Activated naive CD4-positive, alpha-beta T cell treated with anti-CD3 and anti-CD28 coated beads, Interleukin-2, amount 50 U/mL, for 16 hours (primary cell): ENCODE data around the gene ANKDD1A.

Experiments used
- DNase-seq: peaks from one replicate; pipeline ENCODE4 v3.0.0-alpha.2; 2020

Gene ANKDD1A

DNA sequence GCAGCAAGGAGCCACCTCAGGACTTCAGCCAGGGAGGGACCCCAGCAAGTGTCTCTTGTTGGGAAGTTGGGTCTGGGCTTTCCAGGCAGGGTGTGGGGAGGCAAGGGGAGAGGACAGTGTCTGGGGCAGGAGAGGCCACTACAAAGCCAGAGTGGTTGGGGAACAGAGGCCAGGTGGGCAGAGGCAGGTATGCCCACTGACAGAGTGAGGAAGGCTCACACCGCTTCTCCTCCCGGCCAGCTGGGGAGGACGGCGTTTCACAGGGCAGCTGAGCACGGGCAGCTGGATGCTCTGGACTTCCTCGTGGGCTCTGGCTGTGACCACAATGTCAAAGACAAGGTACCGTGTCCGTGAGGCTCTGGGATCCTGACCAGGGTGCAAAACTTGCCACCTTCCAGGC is 15.0 kb downstream of the ANKDD1A start:
- DNase-seq, result no peak

DNA sequence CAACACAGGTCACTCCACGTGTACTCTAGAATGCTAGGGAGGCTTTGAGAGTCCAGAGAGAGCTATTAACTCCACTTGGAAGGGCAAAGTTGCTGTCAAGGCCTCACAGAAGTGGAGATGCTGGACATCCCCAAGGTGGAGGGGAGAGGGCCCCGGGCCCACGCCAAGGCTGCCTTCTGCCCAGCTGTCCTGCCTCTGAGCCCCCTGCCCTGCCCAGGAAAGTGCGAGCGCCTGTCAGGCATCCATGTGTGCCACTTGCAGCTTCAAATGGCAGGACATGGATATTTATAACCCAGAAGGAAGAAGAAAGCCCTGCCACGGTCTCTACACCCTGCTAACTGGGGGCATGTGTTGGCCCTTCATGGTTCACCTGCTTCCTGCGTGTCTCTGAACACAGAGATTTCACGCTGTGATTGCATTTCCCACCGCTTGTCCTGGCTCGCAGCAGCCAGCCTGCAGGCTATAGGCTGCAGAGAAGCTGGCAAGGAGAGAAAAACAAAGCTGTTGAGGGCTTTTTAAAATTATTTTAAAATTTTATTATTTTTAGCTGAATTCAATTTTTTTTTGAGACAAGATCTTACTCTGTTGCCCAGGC is 17.0 kb downstream of the ANKDD1A start:
- DNase-seq, result no peak

GRCh38 chr15:64930019-64930652 is 18.4 kb downstream of the ANKDD1A start:
- DNase-seq, result no peak

DNA sequence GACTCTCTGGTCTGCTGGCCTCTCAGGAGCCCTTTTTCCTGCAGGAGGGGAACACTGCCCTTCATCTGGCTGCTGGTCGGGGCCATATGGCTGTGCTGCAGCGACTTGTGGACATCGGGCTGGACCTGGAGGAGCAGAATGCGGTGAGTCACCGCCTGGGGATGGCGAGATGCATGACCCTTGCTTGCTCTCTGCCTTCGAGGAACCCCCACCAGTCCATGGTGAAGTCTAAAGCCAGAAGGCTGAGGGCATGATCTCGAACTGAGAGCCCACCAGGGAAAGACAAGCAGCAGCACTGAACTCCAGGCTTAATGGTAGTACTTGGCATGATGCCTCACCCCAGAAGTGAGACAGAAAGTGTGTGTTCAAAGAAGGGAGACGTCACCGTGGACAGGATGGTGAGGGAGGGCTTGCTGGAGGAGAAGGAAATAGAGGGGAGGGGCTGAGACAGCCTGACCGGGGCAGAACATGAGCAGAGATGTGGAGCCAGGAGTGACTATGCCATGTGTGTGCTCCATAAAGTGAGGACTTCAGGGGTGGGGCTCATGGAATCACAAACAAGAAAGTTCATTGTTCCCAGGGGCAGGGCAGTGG is 19.2 kb downstream of the ANKDD1A start:
- DNase-seq, result no peak

GRCh38 chr15:64931381-64931780 is 19.7 kb downstream of the ANKDD1A start:
- no peak for DNase-seq

DNA sequence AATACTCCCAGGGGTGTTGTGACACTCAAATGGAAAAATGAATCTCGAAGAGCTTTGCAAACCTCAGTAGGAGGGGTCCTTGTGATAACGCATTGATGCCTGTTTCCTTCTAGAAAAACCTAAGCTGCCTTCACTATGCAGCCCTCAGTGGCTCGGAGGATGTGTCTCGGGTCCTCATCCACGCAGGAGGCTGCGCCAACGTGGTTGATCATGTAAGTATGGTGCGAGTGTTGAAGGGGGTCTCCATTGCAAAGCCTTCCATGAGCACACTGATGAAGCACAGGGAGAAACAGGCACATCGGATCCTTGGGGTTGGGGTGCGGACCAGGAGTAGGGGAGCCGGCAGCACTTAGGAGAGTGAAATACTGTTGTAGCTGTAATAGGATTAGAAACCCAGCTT is 22.3 kb downstream of the ANKDD1A start:
- no peak for DNase-seq

DNA sequence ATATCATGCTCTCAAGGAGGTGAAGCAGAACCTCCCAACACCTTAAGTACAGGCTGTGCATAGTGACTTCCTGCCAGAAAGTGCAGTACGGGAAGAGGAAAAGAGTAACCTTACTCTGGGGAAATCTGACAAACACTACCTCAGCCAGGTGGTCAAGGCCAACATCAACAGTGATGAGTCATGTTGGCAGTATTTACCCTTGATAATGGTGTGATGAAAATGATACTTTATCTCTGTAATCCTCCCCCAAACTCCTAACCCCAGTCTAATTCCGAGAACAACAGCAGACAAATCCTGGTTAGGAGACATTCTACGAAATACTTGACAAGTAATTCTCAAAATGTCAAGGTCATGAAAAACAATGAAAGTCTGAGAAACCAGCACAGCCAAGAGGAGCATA is 26.5 kb downstream of the ANKDD1A start:
- no peak for DNase-seq

- DNase-seq, result no peak
These were observed 30.7 kb downstream of the ANKDD1A start for GRCh38 chr15:64942356-64942755.

DNA sequence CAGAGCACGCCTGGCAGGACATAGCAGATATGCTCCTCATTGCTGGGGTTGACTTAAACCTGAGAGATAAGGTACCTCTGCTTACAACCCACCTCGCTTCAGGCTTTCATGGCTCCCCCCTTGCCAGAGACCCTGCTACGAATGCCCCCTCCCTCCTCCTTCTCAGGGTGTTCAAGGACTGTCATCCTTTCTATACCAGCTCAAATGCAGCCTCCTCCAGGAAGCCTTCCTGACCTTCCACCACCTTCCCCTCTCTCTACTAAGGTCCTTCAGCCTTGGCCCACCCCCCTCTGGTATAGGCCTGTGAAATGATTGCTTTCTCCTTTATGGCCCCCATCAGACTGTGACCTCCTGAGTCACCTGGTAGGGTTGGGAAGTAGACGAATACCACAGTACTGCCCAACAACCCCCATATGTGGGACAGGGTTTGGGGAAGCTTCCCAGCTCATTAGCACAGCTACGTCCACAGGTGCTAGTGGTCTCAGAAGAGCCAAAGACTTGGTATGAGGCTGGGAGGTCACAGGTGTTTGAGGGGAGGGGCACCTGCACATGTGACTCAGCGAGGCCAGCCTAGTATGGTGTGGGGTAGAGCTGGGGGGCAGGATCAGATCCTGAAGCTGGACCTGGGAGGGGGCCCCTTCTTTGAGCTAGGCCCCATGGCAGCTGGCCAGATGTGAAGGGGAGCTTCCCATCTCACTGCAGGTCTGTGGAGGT is 32.0 kb downstream of the ANKDD1A start:
- DNase-seq, result no peak

- no peak for DNase-seq
These were observed 33.3 kb downstream of the ANKDD1A start for GRCh38 chr15:64944961-64945360.

- DNase-seq, result no peak
These were observed 35.5 kb downstream of the ANKDD1A start for GRCh38 chr15:64947211-64947610.

DNA sequence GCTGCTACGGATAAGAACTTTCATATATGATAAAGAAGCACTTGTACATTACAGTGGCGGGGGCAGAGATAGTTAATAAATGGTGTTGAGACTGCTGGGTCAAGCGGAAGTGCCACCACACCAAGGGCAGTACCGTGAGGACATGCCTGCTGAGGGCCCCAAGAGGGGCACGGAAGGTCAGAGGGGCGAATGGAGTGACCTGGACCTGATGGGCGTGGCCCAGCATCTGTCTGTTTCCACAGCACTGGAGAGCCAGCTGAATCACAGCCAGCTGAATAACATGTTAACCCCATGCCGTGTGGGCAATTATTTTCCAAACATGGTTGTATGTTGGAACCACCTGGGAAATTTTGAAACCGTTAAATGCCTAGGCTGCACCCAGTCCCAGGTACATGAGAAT is 37.2 kb downstream of the ANKDD1A start:
- DNase-seq, result no peak

- no peak for DNase-seq
These were observed 37.9 kb downstream of the ANKDD1A start for GRCh38 chr15:64949383-64950186.

GRCh38 chr15:64950888-64951287 is 39.2 kb downstream of the ANKDD1A start:
- DNase-seq, result no peak

- no peak for DNase-seq
These were observed 40.2 kb downstream of the ANKDD1A start for GRCh38 chr15:64951777-64952418.

GRCh38 chr15:64954395-64954794 is 42.7 kb downstream of the ANKDD1A start:
- no peak for DNase-seq

DNA sequence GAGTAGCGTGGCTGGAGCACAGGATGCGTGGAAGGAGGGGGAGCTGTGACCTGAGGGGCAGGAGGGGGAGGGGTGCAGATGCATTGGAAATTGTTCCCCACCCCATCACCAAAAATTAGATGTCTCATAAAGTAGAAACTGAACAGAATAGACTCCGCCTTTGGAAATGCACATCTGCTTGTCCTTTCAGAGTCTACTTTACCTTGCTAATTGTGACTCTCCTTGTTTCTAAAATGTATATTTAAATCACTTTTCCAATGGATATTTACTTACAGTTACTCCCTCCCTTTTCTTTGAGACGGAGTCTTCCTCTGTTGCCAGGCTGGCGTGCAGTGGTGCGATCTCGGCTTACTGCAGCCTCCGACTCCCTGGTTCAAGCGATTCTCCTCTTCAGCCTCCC is 47.4 kb downstream of the ANKDD1A start:
- DNase-seq, result no peak

DNA sequence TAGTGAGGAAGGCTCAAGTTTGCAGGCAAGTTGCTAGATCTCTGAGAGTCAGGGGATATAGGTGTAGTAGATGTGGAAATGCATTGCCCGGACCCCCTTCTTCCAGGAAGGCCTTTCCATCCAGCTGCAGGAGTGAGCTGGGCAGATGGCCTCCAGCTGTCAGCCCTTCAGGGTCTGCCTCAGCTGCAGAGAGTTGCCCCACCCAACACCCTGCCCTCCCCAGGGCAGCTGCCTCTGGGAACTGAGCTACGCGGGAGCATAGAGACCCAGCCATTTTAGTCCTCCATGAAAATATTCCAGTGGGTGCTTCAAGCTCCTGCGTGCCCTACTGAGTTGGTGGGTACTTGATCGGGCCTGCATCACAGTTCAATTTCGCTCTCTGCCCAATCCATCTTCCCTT is 48.5 kb downstream of the ANKDD1A start:
- DNase-seq, result no peak

DNA sequence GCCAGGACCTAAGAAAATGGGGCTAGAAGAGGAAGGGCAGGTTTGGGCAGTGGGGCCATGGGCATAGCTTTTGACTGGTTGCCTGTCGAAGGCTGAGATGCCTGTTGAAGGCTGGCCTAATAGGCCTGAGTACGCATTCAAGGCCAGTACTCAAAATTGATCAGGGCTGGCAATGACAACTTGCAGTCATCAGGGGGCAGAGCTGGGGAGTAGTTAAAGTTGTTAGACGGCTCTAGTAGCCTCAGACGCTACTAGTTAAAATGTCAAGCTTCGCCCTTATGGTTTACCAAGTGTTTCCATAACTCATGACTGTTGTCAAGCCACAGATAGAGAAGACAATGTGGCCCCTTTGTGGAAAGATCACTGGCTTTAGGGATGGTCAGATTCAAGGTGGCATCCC is 49.3 kb downstream of the ANKDD1A start:
- DNase-seq, result no peak

DNA sequence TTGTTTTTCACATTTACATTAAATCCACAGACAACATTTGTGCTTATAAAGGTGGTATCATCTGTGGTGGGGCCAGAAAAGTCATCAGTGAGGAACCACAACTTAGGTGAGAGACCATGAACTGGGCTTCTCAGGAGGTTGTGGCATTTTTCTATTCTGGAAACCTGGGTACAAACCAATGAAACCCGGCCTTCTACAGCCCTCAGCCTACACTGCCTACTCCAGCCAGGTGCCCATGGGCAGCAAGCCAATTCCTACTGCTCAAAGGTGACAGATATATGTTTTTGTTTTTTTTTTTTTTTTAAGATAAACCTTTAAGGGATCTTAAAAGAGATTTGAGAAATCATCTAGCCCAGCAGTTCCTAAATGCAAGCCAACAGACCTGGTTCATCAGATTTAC is 57.7 kb downstream of the ANKDD1A start:
- no peak for DNase-seq

DNA sequence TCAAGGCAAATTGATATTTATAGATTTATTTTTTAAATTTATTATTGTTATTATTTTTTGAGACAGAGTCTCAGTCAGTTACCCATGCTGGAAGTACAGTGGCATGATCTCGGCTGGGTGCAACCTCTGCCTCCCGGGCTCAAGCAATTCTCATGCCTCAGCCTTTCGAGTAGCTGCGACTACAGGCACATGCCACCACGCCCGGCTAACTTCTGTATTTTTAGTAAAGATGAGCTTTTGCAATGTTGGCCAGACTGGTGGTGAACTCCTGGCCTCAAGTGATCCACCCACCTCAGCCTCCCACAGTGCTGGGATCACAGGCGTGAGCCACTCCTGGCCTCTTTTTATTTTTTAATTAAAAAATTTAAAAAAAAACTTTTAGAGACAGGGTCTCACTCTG is 59.0 kb downstream of the ANKDD1A start:
- no peak for DNase-seq

DNA sequence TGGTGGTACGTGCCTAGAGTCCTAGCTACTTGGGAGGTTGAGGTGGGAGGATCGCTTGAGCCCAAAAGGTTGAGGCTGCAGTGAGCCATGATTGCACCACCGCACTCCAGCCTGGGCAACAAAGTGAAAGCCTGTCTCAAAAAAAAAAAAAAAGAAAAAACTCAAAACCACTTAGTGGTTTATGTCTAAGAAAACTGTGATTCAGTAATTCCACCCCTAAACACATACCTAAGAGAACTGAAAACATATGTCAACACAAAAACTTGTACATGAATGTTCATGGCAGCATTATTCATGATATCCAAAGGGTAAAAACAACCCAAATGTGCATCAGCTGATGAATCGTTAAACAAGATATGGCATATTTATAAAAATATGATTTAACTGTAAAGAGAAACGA is 63.7 kb downstream of the ANKDD1A start:
- no peak for DNase-seq

DNA sequence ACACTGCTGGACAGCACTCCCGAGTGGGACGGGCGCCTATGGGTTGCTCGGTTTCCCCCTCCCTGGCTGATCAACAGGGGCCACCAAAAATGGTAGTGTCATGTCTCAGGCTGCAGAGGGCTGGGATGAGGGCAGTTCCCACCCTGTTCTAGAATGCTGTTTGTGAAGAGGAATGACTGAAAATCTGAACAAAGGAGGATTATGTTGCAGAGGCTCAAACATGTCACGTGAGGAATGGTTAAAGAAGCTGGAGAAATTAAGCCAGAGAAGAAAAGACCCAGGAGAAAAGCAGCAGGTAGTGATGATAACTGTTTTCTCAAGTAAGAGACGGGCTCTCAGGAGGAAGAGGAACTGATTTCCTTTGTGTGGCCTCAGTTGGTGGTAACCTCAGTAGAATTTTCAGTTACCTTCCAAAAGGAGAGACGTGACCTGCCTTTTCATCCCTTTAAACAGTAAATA is 67.6 kb downstream of the ANKDD1A start:
- DNase-seq, result no peak
